MV-4-11 (cell line): Measurements from ENCODE around the gene ADIPOQ.
"Not testable (repeated sequence)": the region's sequence is repeated elsewhere in the genome, so short reads cannot be mapped to it uniquely, and the experiment has no call there.

Experiments used
- DNase-seq: peaks from one replicate; lab custom pipeline; 2025; lab: John Stamatoyannopoulos, UW

ADIPOQ gene

DNA sequence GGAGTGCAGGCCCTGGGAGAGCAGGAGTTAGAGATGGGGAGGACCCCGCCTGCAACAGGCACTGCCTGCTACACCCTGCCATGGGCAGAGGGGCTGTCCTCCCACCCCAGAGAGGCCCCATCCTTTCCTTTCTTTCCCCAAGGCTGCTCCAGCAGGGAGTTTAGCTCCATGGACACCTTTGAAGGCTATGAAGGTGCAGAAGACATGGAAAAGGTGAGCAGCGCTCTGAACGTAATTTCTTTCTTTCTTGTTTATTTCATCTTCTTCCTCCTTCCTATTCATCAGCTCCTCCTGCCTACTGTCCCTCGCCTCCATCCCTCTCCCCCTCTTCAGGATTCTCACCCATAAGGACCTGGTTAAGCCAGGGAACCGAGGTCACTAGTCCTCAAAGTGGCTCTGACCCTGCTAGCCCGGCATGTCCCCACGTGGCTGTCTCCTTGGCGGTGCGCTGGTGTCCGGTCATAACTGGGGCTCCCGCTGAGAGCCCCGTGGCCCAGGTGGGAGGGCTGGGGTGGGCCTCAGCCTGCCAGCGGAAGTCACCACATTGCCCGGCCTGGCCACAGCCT is 16.0 kb upstream of the ADIPOQ start:
- no peak for DNase-seq

- DNase-seq: peak; percentile 79
Measured at GRCh38 chr3:186826976-186827857, 15.3 kb upstream of the ADIPOQ start.

GRCh38 chr3:186828340-186828739 is 14.2 kb upstream of the ADIPOQ start:
- DNase-seq: no peak

DNA sequence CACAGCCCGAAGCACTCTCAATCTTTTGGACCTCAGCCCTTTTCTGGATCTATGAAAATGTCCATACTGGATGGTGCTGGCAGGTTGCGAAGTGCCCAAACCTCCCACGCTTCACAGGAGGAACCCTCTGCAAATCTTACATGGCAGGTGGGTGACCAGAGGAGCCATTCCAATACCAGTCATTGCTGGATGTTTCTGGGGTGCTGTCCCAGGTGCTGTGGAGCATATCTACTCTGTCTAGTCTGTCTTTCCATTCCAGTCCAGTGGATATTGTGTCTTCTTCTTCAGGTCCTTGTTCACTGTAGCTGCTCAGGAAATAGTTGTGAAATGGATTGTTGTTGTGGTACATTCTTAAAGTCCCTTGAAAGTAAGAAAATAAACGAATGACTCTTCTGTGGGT is 10.7 kb upstream of the ADIPOQ start:
- DNase-seq: no peak

GRCh38 chr3:186832276-186832675 is 10.2 kb upstream of the ADIPOQ start:
- no peak for DNase-seq

DNA sequence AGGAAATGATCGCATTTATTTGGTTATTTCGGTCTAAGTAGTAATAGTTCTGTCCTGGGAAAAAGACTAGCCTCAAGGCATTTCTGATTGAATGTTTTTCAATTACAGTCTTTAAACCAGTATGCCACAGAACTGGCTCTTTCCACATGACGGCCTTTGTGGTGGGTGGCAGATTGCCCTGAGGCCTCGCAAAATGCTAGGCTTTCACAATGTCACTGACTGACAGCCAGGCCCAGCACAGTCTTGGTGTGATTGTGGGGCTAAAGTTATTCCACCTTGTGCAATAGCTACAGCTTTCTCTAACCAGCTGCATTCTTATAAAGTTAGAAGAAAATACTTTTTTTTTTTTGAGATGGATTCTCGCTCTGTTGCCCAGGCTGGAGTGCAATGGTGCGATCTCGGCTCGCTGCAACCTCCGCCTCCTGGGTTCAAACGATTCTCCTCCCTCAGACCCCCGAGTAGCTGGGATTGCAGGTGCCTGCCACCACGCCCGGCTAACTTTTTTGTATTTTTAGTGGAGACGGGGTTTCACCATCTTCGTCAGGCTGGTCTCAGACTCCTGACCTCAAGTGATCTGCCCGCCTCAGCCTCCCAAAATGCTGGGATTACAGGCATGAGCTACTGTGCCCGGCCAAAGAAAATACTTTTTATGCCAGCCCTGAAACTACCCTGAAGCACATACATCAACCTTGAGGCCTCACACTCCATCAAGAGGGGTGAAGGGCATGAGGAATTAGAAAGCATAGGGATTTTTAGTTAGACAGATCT is 2.5 kb upstream of the ADIPOQ start:
- peak; percentile 82 for DNase-seq

GRCh38 chr3:186841620-186842019 is 890 bp upstream of the ADIPOQ start:
- no peak for DNase-seq

DNA sequence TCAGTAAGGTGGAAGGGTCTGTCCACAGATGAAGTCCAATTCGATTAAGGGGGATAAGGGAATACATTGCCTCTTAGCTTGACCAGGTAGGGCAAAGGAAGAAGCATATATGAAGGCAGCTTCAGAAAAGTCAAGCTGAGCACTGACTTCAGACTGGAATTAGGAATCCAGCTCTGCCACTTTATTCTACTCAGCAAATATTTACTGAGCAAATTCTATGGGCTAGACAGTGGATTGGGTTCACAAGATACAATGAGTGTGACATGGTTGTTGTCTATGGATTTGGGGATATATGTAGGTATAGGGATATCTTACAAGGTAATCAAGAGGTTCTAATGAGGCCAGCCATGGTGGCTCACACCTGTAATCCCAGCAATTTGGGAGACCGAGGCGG is 526 bp downstream of the ADIPOQ start:
- DNase-seq: no peak

DNA sequence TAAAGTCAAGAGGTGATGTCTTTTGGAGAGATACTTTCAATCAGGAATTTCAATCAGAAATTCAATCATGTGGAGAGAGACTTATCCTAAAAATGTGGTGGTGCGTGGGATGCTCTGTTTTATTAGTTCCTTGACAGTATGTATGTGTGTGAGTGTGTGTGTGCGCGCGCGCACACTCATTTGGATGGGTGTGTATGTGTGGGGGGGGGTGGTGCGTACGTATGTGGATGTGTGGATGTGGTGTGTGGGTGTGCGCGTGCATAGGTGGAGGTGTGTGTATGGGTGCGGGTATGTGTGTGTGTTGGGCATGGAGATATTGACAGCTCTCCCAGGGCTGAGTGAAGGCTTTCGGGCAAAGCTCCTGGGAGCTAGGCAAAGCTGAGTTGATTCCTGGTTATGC is 2.4 kb downstream of the ADIPOQ start:
- no peak for DNase-seq

DNA sequence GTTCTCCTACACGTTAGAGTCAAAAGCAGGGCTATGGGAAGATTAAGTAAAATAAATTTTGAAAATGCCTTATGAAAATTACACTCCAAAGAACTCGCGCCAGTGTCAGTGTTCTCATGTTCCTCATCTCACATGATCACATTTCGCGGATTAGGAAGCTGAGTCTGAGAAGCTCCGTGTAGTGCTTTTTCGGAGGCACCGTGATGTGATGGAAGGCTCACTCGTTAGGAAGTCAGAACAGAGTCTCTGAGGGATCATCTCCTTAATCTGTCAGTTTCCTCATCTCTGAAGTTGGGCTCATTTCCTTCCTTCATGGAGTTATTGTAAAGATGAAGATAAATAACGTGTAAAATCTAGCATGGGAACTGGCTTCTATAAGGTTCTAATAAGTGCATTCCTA is 3.2 kb downstream of the ADIPOQ start:
- DNase-seq: no peak

DNA sequence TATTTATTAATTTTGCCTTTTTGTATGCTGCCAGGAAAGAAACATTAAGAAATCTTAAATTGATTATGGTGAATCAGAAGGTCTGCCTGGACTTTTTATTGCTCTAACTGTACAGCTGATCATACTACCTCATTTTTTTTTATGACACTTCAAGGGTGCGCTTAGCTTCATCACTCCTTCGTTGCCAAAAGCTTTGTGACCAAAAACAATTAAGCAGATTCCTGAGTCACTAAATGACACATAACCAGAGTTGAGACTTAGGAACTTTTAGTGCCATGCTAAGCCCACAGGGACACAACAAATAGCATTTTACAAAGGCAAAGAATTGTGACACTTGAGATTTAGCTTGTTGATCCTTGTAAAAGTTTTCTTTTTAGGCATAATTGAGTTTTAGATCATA is 4.9 kb downstream of the ADIPOQ start:
- peak; percentile 27 for DNase-seq

DNA sequence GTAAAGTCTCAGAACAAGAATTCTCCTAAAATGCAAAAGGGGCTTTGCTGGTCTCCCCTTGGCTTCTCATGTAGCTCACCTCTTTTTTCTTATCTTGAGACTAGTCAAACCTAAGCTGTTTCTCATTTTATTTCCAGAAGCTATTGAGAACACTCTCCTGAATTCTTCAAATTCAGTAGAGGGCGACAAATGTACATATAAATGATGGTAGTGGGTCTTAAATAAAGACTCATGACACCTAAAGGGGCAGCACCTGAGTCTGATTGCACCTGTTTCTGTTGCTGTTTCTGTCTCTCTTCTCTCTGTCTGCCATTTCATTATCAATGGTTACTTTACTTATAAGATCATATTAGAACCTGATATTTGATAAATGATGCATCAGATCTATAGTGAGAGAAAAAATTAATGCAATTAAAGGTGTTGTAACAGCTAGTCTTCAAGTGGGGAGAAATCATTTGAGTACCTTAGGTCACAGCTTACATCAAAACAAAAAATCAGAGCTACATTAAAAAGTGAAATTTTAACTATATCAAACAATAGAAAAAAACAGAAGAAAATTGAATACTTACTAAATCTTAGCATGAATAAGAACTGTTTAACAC is 7.0 kb downstream of the ADIPOQ start:
- DNase-seq: peak; percentile 13

DNA sequence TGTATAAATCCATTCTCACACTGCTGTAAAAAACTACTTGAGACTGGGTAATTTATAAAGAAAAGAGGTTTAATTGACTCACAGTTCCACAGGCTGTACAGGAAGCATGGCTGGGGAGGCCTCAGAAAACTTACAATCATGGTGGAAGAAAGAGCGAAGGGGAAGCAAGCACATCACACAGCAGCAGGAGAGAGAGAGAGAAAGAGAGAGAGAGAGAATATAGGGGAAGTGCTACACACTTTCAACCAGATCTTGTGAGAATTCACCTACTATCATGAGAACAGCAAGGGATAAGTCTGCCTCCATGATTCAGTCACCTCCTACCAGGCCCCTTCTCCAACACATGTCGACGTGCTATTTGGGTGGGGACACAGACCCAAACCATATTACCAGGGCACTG is 9.3 kb downstream of the ADIPOQ start:
- DNase-seq: not testable (repeated sequence)

DNA sequence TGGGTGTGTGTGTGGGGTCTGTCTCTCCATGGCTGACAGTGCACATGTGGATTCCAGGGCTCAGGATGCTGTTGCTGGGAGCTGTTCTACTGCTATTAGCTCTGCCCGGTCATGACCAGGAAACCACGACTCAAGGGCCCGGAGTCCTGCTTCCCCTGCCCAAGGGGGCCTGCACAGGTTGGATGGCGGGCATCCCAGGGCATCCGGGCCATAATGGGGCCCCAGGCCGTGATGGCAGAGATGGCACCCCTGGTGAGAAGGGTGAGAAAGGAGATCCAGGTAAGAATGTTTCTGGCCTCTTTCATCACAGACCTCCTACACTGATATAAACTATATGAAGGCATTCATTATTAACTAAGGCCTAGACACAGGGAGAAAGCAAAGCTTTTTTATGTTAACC is 10.5 kb downstream of the ADIPOQ start:
- DNase-seq: no peak

DNA sequence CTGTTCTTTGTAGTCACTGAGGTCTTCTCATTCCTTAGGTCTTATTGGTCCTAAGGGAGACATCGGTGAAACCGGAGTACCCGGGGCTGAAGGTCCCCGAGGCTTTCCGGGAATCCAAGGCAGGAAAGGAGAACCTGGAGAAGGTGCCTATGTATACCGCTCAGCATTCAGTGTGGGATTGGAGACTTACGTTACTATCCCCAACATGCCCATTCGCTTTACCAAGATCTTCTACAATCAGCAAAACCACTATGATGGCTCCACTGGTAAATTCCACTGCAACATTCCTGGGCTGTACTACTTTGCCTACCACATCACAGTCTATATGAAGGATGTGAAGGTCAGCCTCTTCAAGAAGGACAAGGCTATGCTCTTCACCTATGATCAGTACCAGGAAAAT is 11.6 kb downstream of the ADIPOQ start:
- DNase-seq: no peak

GRCh38 chr3:186854954-186855353 is 12.4 kb downstream of the ADIPOQ start:
- DNase-seq: no peak

GRCh38 chr3:186857743-186858142 is 15.2 kb downstream of the ADIPOQ start:
- DNase-seq: no peak

DNA sequence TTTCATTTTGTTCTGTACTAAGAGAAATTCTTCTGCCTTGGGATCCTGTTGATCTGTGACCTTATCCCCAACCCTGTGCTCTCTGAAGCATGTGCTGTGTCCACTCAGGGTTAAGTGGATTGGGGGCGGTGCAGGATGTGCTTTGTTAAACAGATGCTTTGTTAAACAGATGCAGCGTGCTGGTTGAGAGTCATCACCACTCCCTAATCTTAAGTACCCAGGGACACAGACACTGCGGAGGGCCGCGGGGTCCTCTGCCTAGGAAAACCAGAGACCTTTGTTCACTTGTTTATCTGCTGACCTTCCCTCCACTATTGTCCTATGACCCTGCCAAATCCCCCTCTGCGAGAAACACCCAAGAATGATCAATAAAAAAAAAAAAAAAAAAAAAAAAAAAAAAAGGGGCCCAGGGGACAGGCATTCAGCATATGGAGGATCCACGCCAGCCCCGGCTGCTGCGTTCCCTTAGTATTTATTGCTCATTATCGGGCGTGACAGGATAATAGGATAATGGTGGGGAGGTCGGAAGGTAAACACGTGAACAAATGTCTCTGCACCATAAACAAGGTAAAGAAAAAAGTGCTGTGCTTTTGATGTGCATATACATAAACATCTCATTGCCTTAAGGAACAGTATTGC is 22.8 kb downstream of the ADIPOQ start:
- DNase-seq: not testable (repeated sequence)

DNA sequence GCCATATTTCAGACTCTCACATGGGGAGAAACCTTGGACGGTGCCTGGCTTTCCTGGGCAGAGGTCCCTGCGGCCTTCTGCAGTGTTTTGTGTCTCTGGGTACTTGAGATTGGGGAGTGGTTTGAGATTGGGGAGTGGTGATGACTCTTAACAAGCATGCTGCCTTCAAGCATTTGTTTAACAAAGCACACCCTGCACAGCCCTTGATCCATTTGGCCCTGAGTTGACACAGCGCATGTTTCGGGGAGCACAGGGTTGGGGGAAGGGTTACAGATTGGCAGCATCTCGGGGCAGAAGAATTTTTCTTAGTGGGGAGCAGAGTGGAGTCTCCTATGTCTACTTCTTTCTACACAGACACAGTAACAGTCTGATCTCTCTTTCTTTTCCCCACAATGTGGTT is 23.6 kb downstream of the ADIPOQ start:
- not testable (repeated sequence) for DNase-seq

DNA sequence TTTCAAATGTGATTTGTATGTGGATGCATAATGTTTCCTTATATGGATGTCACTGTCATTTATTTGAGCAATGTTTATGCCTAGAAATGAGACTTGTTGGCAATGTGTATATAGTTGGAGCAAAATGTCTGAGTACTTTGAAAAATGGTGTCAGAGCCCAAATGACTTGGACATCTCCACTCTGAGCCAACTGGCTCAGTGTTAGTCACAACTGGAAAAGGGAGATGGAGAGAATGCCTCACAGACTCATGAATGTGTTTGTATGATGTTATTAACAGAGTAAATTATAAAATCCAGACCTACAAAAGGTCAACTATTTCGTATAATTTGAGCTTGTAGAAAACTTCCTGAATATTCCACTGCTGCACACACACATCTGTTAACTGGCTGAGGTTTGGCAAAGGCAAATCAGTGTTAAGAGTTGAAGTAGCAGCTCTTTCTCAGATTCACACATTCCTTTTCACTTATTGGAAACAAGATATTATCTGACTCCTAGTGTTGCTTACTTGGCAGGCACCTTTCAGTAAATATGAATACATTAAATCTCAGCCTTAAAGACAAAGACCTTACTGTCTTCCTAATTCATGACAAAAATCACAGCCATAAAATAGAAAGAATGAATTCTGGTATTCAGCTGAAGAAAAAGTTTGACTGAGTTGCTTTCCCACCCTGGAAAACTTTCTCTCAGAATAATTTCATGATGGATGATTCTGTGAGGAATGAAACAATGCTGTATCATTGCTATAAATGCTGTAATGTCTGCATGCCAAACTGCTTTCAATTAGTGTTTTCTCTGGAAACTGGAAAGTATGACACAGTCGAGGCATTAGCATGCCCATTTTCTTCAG is 27.0 kb downstream of the ADIPOQ start:
- DNase-seq: no peak
